GM12874 (cell line): Measurements from ENCODE around the gene PNMA8B.

Experiments
- CTCF ChIP-seq: IDR thresholded peaks from 2 replicates; pipeline ENCODE4 v1.5.1; 2011; ENCODE audit warnings: low read depth, mild to moderate bottlenecking, control low read depth, low read length, moderate library complexity; ENCODE audit not compliant: insufficient read depth

The PNMA8B gene

GRCh38 chr19:46486358-46486757, 9.3 kb downstream of the PNMA8B start:
- no peak for TF ChIP-seq CTCF

GRCh38 chr19:46484656-46485055, 11.0 kb downstream of the PNMA8B start:
- no peak for TF ChIP-seq CTCF

GRCh38 chr19:46482631-46483030, 13.0 kb downstream of the PNMA8B start:
- TF ChIP-seq CTCF = no peak

DNA sequence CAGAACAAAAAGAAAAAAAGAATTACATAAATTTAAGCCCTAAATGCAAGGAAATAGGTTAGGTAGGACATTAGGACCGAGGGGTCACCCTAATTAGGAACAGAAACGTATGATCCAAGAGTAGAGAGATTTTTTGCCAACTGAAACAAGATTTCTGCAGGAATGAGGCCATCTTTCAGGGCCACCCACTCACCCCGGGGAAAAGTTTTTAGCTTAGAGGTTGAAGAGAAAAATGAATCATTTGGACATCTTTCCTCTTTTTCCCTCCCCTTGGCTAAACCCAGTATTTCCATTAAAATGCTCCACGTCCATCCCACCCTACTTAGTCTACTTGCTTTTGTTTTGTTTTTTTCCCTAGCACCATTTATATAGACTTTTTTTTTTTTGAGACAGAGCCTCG, 13.7 kb downstream of the PNMA8B start:
- TF ChIP-seq CTCF = no peak

- no peak for TF ChIP-seq CTCF
Observed at GRCh38 chr19:46481223-46481848, 14.3 kb downstream of the PNMA8B start.

- no peak for TF ChIP-seq CTCF
Observed at GRCh38 chr19:46480415-46480814, 15.3 kb downstream of the PNMA8B start.

DNA sequence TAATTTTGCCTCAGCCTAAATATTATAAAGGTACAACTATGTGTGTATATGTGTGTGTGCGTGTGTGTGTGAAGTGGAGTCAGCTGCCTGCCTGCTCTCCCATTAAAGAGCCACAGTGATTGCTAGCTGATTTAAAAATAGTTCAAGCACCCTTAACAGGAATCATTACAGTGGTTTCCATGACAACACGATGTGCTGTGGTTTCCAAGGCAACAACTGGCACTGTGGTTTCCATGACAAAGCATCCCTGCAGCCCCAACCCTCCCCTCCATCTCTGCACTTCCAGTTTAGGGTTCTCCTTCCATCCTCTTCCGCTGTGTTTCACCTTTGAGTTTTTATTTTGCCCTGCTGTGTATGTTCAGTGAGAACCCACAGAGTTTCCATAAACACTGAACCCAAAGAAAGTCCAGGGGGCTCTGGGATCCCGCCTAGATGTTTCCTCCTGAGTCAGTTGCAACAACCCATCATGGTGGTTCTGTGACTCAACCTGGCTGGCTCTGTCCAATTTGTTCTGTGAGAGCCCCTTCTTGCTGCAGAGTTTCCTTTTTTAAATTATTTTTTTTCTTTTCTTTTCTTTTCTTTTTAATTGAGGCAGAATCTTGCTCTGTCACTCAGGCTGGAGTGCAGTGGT, 17.2 kb downstream of the PNMA8B start:
- TF ChIP-seq CTCF = no peak
